Hepatocyte (in vitro differentiated cells): ENCODE data around the gene CRACR2B. TPM values are rescaled to one million over a fixed set of nuclear protein-coding genes. Genes with fewer than 3 reads are reported as not detected.

Experiments
- DNase-seq: peaks from one replicate; pipeline ENCODE4 v3.0.0-alpha.2; 2016; ENCODE audit warnings: low spot score
- H2AFZ ChIP-seq: fragments of 200-600 bp; sonication (generic); 2 replicates; pipeline ENCODE4 v1.6.0; 2016; ENCODE audit warnings: antibody characterized with exemption, mild to moderate bottlenecking
- H3K27ac ChIP-seq: fragments of 200-600 bp; sonication (generic); 2 replicates; pipeline ENCODE4 v1.5.1; 2016; ENCODE audit warnings: mild to moderate bottlenecking
- H3K27me3 ChIP-seq: fragments of 200-600 bp; sonication (generic); 2 replicates; pipeline ENCODE4 v1.6.1; 2016
- H3K36me3 ChIP-seq: fragments of 200-600 bp; sonication (generic); replicated peaks from 2 replicates; pipeline ENCODE4 v1.5.1; 2016; ENCODE audit warnings: low read depth; ENCODE audit not compliant: insufficient read depth
- H3K4me1 ChIP-seq: fragments of 200-600 bp; sonication (generic); 2 replicates; pipeline ENCODE4 v1.5.1; 2016; ENCODE audit warnings: mild to moderate bottlenecking, moderate library complexity; ENCODE audit not compliant: insufficient read depth
- H3K4me2 ChIP-seq: fragments of 200-600 bp; sonication (generic); 2 replicates; pipeline ENCODE4 v1.6.0; 2016
- H3K4me3 ChIP-seq: fragments of 200-600 bp; sonication (generic); 2 replicates; pipeline ENCODE4 v1.5.1; 2016; ENCODE audit warnings: mild to moderate bottlenecking
- H3K79me2 ChIP-seq: fragments of 200-600 bp; sonication (generic); 2 replicates; pipeline ENCODE4 v1.6.0; 2017; ENCODE audit warnings: mild to moderate bottlenecking
- H3K9me2 ChIP-seq: fragments of 200-600 bp; sonication (generic); replicated peaks from 2 replicates; pipeline ENCODE4 v1.6.0; 2017; ENCODE audit warnings: mild to moderate bottlenecking; ENCODE audit not compliant: insufficient read depth
- H3K9me3 ChIP-seq: fragments of 200-600 bp; sonication (generic); 2 replicates; pipeline ENCODE4 v1.5.1; 2016; ENCODE audit warnings: low read depth, mild to moderate bottlenecking
- H4K20me1 ChIP-seq: fragments of 200-600 bp; sonication (generic); 2 replicates; pipeline ENCODE4 v1.6.0; 2016; ENCODE audit warnings: mild to moderate bottlenecking; ENCODE audit not compliant: insufficient read depth, poor library complexity, severe bottlenecking
- CTCF ChIP-seq: fragments of 200-600 bp; sonication (generic); IDR thresholded peaks from 2 replicates; pipeline ENCODE4 v1.5.1; 2016; ENCODE audit warnings: antibody characterized with exemption, mild to moderate bottlenecking; ENCODE audit not compliant: poor library complexity
- EZH2 ChIP-seq: fragments of 200-600 bp; sonication (generic); IDR thresholded peaks from 2 replicates; pipeline ENCODE4 v1.6.1; 2016; ENCODE audit warnings: antibody characterized with exemption, mild to moderate bottlenecking, borderline replicate concordance
- EZH2phosphoT487 ChIP-seq: fragments of 200-600 bp; sonication (generic); IDR thresholded peaks from one replicate; pipeline ENCODE4 v1.6.1; 2018; ENCODE audit warnings: antibody characterized with exemption, mild to moderate bottlenecking, low read depth, moderate library complexity; ENCODE audit not compliant: unreplicated experiment, severe bottlenecking
- WGBS: methylation state at CpG from one replicate; pipeline ENCODE4 v1.1.6; 2016; ENCODE audit warnings: low lambda C conversion rate; ENCODE audit errors: missing lambda C conversion rate; 5-methylcytosine and 5-hydroxymethylcytosine counted together
- polyA plus RNA-seq: library from polyadenylated mRNA; unstranded; fragments of >200 nt; fragmentation: Nextera tagmentation; extraction: Ambion mirVana; gene quantifications from 2 replicates; pipeline ENCODE4 v1.2.1, GENCODE V29; 2016
- total RNA-seq: library from RNA; depleted of rRNA; stranded (reverse); fragments of >200 nt; gene quantifications from 2 replicates; pipeline ENCODE4 v1.2.3, GENCODE V29; 2014

The CRACR2B gene
- total and polyA plus RNA-seq, 2 experiments from 2014 or later = 9.7 to 33.2 TPM

GRCh38 chr11:842370-843002, 14.8 kb downstream of the CRACR2B start, which contains the start of the genes POLR2L and TSPAN4:
TSS of gene POLR2L (minus strand) at chr11:842529. CDS start at chr11:842508, 21 bp downstream.
TSS of gene TSPAN4 (plus strand) at chr11:842852. CDS start at chr11:850305, 7,453 bp downstream.
- Histone ChIP-seq H3K27me3 (no peaks in the 10 kb centered on the region), H3K27ac (peak within 1 kb of the TSS; percentile 98), H3K9me3 (no peaks in the 10 kb centered on the region), H3K4me2 (peak within 1 kb of the TSS; percentile 94), H2AFZ (peak within 1 kb of the TSS; percentile 75), H3K4me3 (peak within 1 kb of the TSS; percentile 86), H3K4me1 (peaks cover 39% of the 10 kb centered on the region), H3K36me3 (no peaks in the 10 kb centered on the region), H4K20me1 (peaks cover 13% of the 10 kb centered on the region), H3K9me2 (no peaks in the 10 kb centered on the region), H3K79me2 (peaks cover 25% of the 10 kb centered on the region)
- WGBS = under 1% methylated on average over 40 of the region's 87 CpGs
- TF ChIP-seq EZH2 (no peak), EZH2phosphoT487 (no peak), CTCF (no peak)
- DNase-seq = peak; percentile 96

GRCh38 chr11:843086-843734, 15.5 kb downstream of the CRACR2B start:
- Histone ChIP-seq H3K36me3 (no peaks in the 10 kb centered on the region), H2AFZ (peak overlapping the region; percentile 75), H3K9me3 (no peaks in the 10 kb centered on the region), H3K27me3 (no peaks in the 10 kb centered on the region), H3K4me1 (peaks cover 41% of the 10 kb centered on the region), H3K79me2 (peaks cover 25% of the 10 kb centered on the region), H3K4me3 (peak overlapping the region; percentile 86), H4K20me1 (peaks cover 13% of the 10 kb centered on the region), H3K9me2 (no peaks in the 10 kb centered on the region), H3K27ac (peak overlapping the region; percentile 98), H3K4me2 (peak overlapping the region; percentile 94)
- no peak for DNase-seq
- TF ChIP-seq EZH2phosphoT487 = no peak
- no peak for TF ChIP-seq EZH2
- peak; percentile 11 for TF ChIP-seq CTCF
- 3% methylated on average over 37 of the region's 53 CpGs for WGBS

DNA sequence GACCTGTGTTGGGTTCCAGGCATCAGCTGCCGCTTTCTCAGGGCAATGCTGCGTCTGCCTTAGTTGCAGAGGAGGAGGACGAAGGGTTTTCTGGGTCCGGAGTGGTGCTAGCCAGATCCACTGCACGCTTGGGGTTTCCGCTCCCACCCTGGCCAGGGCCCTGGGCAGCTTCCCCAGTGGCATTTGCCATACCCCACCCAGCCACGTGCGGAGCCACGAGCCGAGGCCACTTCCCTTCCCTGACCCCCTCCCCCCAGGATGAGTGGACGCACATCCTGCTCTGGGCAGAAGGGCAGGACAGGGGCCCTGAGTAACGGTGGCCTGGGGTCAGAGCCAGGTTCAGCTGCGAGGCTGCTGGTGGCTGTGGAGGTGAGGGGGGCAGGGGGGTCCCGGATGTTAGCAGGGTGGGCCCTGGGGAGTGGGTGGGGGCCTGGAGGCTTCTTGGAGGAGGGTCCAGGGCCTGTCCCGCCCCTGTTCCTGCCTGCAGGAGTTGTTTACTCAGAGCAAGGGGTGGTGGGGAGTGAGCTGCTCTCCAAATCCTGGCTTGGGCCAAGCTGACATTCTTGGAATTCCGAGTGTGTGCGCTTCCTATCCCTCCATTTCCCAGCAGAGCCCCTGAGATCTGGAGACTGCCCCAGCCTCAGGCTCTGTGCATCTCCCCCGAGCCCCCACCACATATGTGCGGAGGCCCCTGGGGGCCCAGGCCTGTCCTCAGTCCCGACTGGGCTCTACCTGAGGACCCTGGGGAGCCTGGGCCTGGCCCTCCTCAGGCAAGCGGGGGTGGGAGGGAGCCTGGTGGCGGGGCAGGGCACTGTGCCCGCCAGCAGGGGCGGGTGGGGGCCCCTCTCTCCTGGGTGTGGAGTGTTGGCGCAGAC, 16.3 kb downstream of the CRACR2B start:
- 12% methylated on average over 24 of the region's 25 CpGs for WGBS
- Histone ChIP-seq H3K36me3 (no peaks in the 10 kb centered on the region), H3K27me3 (no peaks in the 10 kb centered on the region), H3K27ac (peak overlapping the region; percentile 98), H3K9me3 (no peaks in the 10 kb centered on the region), H3K4me1 (peaks cover 49% of the 10 kb centered on the region), H3K4me2 (peak overlapping the region; percentile 94), H4K20me1 (peaks cover 16% of the 10 kb centered on the region), H2AFZ (no peak overlapping the region), H3K4me3 (peak overlapping the region; percentile 86), H3K79me2 (peaks cover 25% of the 10 kb centered on the region), H3K9me2 (no peaks in the 10 kb centered on the region)
- no peak for TF ChIP-seq CTCF
- no peak for TF ChIP-seq EZH2phosphoT487
- no peak for TF ChIP-seq EZH2
- peak; percentile 81 for DNase-seq
